Stimulated activated CD4-positive, alpha-beta T cell treated with anti-CD3 and anti-CD28 coated beads, Interleukin-2, amount 100 ng/mL, for 24 hours (primary cell): ENCODE measurements around the gene FDX2.
"Not testable (repeated sequence)": the region's sequence is repeated elsewhere in the genome, so short reads cannot be mapped to it uniquely, and the experiment has no call there.

Source experiments
- DNase-seq, 2 donors: peaks; one replicate each; pipeline ENCODE4 v3.0.0-alpha.2; 2020

FDX2 gene

GRCh38 chr19:10283301-10284064 lies 32.3 kb downstream of the FDX2 start:
- no peak for DNase-seq

DNA sequence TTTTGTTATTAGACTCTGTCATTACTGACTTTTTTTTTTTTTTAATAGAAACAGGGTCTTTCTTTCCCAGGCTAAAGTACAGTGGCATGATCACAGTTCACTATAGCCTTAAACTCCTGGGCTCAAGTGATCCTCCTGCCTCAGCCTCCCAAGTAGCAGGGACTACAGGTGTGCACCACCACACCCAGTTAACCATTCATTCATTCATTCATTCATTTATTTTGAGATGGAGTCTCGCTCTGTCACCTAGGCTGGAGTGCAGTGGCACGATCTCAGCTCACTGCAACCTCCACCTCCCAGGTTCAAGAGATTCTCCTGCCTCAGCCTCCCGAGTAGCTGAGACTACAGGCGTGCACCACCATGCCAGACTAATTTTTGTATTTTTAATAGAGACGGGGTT lies 33.8 kb downstream of the FDX2 start:
- DNase-seq, result not testable (repeated sequence)

GRCh38 chr19:10279737-10280442 lies 35.9 kb downstream of the FDX2 start:
- no peak for DNase-seq

DNA sequence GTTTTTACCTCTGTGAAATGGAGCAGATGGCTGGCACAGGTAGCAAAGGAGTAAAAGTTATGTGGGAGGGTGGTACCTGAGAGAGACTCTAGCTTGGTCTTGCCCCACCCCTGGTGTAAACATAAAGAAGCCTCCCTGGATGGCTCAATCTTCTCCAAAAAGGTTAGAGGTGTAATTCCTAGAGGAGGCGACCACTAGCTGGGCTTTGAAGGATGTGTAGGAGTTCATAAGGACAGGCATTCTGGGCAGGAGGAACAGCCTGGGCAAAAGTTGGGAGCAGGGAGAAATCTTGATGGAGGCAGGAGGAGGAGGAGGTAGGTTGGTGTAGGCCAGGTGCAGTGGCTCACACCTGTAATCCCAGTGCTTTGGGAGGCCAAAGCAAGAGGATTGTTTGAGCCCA lies 36.9 kb downstream of the FDX2 start:
- DNase-seq, result no peak

DNA sequence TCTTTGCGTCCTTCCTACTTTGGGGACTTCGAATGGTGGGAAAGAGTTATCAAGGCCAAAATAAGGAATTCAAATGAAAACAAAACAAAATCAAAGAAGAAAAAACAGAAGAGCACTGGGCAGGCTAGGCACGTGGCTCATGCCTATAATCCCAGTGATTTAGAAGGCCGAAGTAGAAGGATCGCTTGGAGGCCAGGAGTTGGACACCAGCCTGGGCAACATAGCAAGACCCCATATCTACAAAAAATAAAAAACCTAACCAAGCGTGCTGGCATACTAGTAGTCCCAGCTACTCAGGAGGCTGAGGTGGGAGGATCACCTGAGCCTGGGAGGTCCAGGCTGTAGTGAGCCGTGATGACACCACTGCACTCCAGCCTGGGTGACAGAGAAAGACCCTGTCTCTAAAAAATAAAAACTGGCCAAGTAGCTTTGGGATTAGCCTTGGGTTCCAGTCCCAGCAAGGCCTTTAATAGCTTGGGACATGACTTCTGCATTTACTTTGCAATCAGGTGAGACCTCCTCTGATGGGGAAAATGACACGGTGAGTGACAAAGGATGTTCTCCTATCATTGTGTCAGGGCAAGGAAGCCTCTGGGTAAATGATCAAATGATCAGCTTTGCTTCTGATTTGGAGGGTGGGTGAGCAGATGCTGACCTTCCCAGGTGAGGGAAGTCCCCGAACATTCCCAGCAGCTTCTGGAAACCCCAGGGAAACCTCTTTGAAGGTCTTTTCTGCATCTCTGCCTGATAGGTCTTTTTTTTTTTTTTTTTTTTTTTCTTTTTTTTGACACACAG lies 37.8 kb downstream of the FDX2 start:
- DNase-seq, result no peak

- no peak for DNase-seq
Measured at GRCh38 chr19:10274589-10274988, 41.2 kb downstream of the FDX2 start.

DNA sequence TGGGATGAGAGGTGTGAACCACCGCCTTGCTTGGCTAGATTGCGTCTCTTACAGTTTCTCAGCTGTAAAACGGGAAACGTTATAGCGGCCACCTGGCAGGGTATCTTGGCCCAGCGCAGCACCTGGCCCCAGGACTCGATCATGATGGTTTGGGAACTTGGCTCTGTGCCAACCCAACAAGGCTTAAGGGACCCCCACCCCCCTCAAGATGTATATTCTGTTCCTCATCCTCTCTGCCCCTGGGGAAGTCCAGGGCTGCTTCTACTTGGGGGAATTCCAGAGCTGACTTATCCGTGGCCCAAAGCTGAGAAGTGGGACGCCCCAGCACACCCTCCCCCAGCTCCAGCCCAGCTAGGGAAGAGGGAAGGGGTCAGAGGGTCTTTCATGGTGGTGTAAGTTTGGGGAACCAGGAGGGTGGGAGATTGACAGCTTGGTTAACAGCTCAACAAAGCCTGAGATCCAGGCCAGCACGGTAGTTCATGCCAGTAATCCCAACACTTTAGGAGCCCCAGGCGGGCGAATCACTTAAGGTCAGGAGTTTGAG lies 44.2 kb downstream of the FDX2 start:
- DNase-seq, result peak; percentile 37 to 41

DNA sequence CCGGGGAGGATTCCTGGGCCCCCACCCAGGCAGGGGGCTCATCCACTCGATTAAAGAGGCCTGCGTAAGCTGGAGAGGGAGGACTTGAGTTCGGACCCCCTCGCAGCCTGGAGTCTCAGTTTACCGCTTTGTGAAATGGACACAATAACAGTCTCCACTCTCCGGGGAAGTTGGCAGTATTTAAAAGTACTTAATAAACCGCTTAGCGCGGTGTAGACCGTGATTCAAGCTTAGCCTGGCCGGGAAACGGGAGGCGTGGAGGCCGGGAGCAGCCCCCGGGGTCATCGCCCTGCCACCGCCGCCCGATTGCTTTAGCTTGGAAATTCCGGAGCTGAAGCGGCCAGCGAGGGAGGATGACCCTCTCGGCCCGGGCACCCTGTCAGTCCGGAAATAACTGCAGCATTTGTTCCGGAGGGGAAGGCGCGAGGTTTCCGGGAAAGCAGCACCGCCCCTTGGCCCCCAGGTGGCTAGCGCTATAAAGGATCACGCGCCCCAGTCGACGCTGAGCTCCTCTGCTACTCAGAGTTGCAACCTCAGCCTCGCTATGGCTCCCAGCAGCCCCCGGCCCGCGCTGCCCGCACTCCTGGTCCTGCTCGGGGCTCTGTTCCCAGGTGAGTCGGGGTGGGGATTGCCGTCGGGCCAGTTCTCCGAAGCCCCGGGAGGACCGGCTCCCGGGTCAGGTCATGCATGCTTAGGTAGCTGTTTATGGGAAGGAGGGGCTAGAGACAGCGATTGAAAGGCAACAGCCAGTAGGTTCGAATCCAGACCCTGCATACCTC lies 45.0 kb downstream of the FDX2 start, which contains the start of gene ICAM1:
ICAM1 (plus strand) TSS at position 505 of the 779 bp plus-strand sequence; CDS start at position 545, 40 bp downstream.
- peak; percentile 75 to 79 for DNase-seq

DNA sequence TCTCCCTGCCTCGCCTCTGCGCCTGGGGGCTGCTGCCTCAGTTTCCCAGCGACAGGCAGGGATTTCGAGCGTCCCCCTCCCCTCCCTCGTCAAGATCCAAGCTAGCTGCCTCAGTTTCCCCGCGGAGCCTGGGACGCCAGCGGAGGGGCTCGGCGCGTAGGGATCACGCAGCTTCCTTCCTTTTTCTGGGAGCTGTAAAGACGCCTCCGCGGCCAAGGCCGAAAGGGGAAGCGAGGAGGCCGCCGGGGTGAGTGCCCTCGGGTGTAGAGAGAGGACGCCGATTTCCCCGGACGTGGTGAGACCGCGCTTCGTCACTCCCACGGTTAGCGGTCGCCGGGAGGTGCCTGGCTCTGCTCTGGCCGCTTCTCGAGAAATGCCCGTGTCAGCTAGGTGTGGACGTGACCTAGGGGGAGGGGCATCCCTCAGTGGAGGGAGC lies 45.6 kb downstream of the FDX2 start:
- peak; percentile 66 to 80 for DNase-seq

- peak; percentile 92 to 94 for DNase-seq
Measured at GRCh38 chr19:10269333-10270179, 46.3 kb downstream of the FDX2 start.

GRCh38 chr19:10268071-10268470 lies 47.7 kb downstream of the FDX2 start:
- DNase-seq, result no peak

GRCh38 chr19:10266706-10267105 lies 49.1 kb downstream of the FDX2 start:
- no peak for DNase-seq

DNA sequence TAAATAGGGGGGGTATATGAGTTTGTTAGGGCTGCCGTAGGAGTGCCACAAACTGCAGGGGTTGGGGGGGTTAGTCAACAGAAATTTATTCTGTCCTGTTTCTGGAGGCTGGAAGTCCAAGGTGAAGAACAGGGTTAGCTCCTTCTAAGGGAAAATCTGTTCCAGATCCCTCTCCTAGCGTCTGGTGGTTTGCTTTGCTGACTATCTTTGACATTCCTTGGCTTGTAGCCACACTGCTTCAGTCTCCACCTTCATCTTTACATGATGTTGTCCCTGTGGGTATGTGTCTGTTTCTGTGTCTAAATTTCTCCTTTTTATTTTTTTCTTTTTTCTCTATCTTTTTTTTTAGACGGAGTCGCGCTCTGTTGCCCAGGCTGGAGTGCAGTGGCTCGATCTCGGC lies 53.0 kb downstream of the FDX2 start:
- no peak for DNase-seq

DNA sequence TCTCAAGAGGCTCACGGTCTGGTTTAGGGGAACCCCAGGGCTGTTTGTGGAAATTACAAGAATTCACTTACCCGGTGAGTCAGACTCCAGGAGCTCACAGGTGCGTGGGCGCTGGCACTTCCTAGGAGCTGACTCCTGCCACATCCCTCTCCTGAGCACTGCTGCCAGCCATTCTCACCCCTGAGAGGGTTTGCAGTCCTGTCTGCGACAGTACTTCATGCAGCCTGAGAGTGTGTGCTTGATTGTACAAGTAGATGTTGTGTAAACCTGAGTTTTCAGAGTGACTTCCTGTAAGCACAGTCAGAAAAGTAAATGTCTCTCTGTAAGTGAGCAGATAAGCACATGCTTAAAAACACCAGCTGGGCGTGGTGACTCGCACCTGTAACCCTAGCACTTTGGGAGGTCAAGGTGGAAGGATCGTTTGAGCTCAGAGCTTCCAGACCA lies 55.7 kb downstream of the FDX2 start:
- peak; percentile 69 to 76 for DNase-seq
